ENCODE measurements around the gene CCNG1. TPM values are rescaled to one million over a fixed set of nuclear protein-coding genes. Genes with fewer than 3 reads are reported as not detected.
"Not testable (repeated sequence)": the region's sequence is repeated elsewhere in the genome, so short reads cannot be mapped to it uniquely, and the experiment has no call there.

Gene CCNG1
- total RNA-seq, 1 experiment from 2014 or later: 130 TPM

- BruUV-seq (replicated peaks): no TSS peak
- ChIA-PET POLR2A (ENCODE audit: low non-redundant PET) (no interaction called here), CTCF (no interaction called here)
- H3K4me3 ChIP-seq (ENCODE audit: low read depth, low read length, poor library complexity, severe bottlenecking): no peak overlapping the region
- intact Hi-C loops (cut with micrococcal nuclease; ENCODE audit: unreplicated experiment): no loop called here
- no peak for DNase-seq (ENCODE audit: low spot score)
- H3K9me3 ChIP-seq (ENCODE audit: low read depth, low read length, poor library complexity, severe bottlenecking): no peaks in the 10 kb centered on the region
- peaks cover 4% of the 10 kb centered on the region for H3K4me1 ChIP-seq (ENCODE audit: insufficient read depth, low read length, poor library complexity, severe bottlenecking)
- TF ChIP-seq CTCF (conservative IDR thresholded peaks at IDR 0.05; ENCODE audit: low read depth, low read length): no peak
- H3K27ac ChIP-seq (ENCODE audit: low read depth, low read length, poor library complexity, severe bottlenecking): no peak overlapping the region
- H3K27me3 ChIP-seq (replicated peaks; ENCODE audit: insufficient read depth, low read depth, low read length, poor library complexity): no peaks in the 10 kb centered on the region
- peaks cover 75% of the 10 kb centered on the region for H3K36me3 ChIP-seq (ENCODE audit: insufficient read depth, low read length, poor library complexity, severe bottlenecking)
Observed at GRCh38 chr5:163451489-163451888, 14.1 kb downstream of the CCNG1 start.

GRCh38 chr5:163453705-163454104 lies 16.3 kb downstream of the CCNG1 start:
- no peak for DNase-seq (ENCODE audit: low spot score)
- intact Hi-C loops (cut with micrococcal nuclease; ENCODE audit: unreplicated experiment): no loop called here
- ChIA-PET POLR2A (ENCODE audit: low non-redundant PET) (no interaction called here), CTCF (no interaction called here)
- Histone ChIP-seq H3K9me3 (ENCODE audit: low read depth, low read length, poor library complexity, severe bottlenecking) (no peaks in the 10 kb centered on the region), H3K4me3 (ENCODE audit: low read depth, low read length, poor library complexity, severe bottlenecking) (no peak overlapping the region), H3K27me3 (replicated peaks; ENCODE audit: insufficient read depth, low read depth, low read length, poor library complexity) (no peaks in the 10 kb centered on the region), H3K27ac (ENCODE audit: low read depth, low read length, poor library complexity, severe bottlenecking) (no peak overlapping the region), H3K36me3 (ENCODE audit: insufficient read depth, low read length, poor library complexity, severe bottlenecking) (peaks cover 62% of the 10 kb centered on the region), H3K4me1 (ENCODE audit: insufficient read depth, low read length, poor library complexity, severe bottlenecking) (peaks cover 14% of the 10 kb centered on the region)
- no TSS peak for BruUV-seq (replicated peaks)
- no peak for TF ChIP-seq EZH2 (IDR thresholded peaks at IDR 0.05; ENCODE audit: borderline replicate concordance, low read depth, low read length, poor library complexity, severe bottlenecking)
- no peak for TF ChIP-seq CTCF (conservative IDR thresholded peaks at IDR 0.05; ENCODE audit: low read depth, low read length)

GRCh38 chr5:163455406-163455805 lies 18.0 kb downstream of the CCNG1 start:
- intact Hi-C loops (cut with micrococcal nuclease; ENCODE audit: unreplicated experiment); CTCF ChIA-PET; DNase-seq (ENCODE audit: low spot score); H3K27ac ChIP-seq (ENCODE audit: low read depth, low read length, poor library complexity, severe bottlenecking); H3K9me3 ChIP-seq (ENCODE audit: low read depth, low read length, poor library complexity, severe bottlenecking); H3K4me3 ChIP-seq (ENCODE audit: low read depth, low read length, poor library complexity, severe bottlenecking); BruUV-seq (replicated peaks); POLR2A ChIA-PET (ENCODE audit: low non-redundant PET); H3K27me3 ChIP-seq (replicated peaks; ENCODE audit: insufficient read depth, low read depth, low read length, poor library complexity): not testable (repeated sequence)
- peaks cover 53% of the 10 kb centered on the region for H3K36me3 ChIP-seq (ENCODE audit: insufficient read depth, low read length, poor library complexity, severe bottlenecking)
- H3K4me1 ChIP-seq (ENCODE audit: insufficient read depth, low read length, poor library complexity, severe bottlenecking): peaks cover 14% of the 10 kb centered on the region

GRCh38 chr5:163456029-163456589 lies 18.7 kb downstream of the CCNG1 start:
- CTCF ChIA-PET: no interaction called here
- intact Hi-C loops (cut with micrococcal nuclease; ENCODE audit: unreplicated experiment): no loop called here

More at GRCh38 chr5:163456029-163456589, 18.7 kb downstream of the CCNG1 start:
- Histone ChIP-seq H3K27me3 (replicated peaks; ENCODE audit: insufficient read depth, low read depth, low read length, poor library complexity) (no peaks in the 10 kb centered on the region), H3K27ac (ENCODE audit: low read depth, low read length, poor library complexity, severe bottlenecking) (no peak overlapping the region), H3K4me1 (ENCODE audit: insufficient read depth, low read length, poor library complexity, severe bottlenecking) (peaks cover 14% of the 10 kb centered on the region), H3K36me3 (ENCODE audit: insufficient read depth, low read length, poor library complexity, severe bottlenecking) (peaks cover 50% of the 10 kb centered on the region), H3K9me3 (ENCODE audit: low read depth, low read length, poor library complexity, severe bottlenecking) (no peaks in the 10 kb centered on the region), H3K4me3 (ENCODE audit: low read depth, low read length, poor library complexity, severe bottlenecking) (no peak overlapping the region)
- no peak for TF ChIP-seq EZH2 (IDR thresholded peaks at IDR 0.05; ENCODE audit: borderline replicate concordance, low read depth, low read length, poor library complexity, severe bottlenecking)
- TF ChIP-seq CTCF (conservative IDR thresholded peaks at IDR 0.05; ENCODE audit: low read depth, low read length): no peak
- no peak for DNase-seq (ENCODE audit: low spot score)
- BruUV-seq (replicated peaks): no TSS peak
- POLR2A ChIA-PET (ENCODE audit: low non-redundant PET): no interaction called here
